Hypothalamus (tissue), 51 donors: ENCODE measurements around the gene KCTD10.

ENCODE experiments used
- DNase-seq, 51 donors: peaks; one replicate each; lab custom pipeline; 2025; lab: John Stamatoyannopoulos, UW

KCTD10 gene

GRCh38 chr12:109495012-109495411 is 17.9 kb upstream of the KCTD10 start:
- DNase-seq, result no peak

GRCh38 chr12:109494348-109494881 is 17.3 kb upstream of the KCTD10 start:
- no peak for DNase-seq

- no peak for DNase-seq
Observed at GRCh38 chr12:109493938-109494337, 16.8 kb upstream of the KCTD10 start.

- DNase-seq, result no peak
Observed at GRCh38 chr12:109493090-109493489, 16.0 kb upstream of the KCTD10 start.

GRCh38 chr12:109492371-109492770 is 15.3 kb upstream of the KCTD10 start:
- no peak for DNase-seq

- DNase-seq, result no peak
Observed at GRCh38 chr12:109491671-109492070, 14.6 kb upstream of the KCTD10 start.

- DNase-seq, result no peak
Observed at GRCh38 chr12:109489955-109490565, 13.0 kb upstream of the KCTD10 start.

GRCh38 chr12:109489016-109489954 is 12.2 kb upstream of the KCTD10 start:
- DNase-seq, result no peak

- DNase-seq, result no peak
Observed at GRCh38 chr12:109488051-109488665, 11.1 kb upstream of the KCTD10 start.

GRCh38 chr12:109487181-109488050 is 10.3 kb upstream of the KCTD10 start:
- DNase-seq, result no peak

- DNase-seq, result no peak
Observed at GRCh38 chr12:109485201-109485600, 8.1 kb upstream of the KCTD10 start.

GRCh38 chr12:109483346-109483745 is 6.2 kb upstream of the KCTD10 start:
- no peak for DNase-seq

- no peak for DNase-seq
Observed at GRCh38 chr12:109482894-109483293, 5.8 kb upstream of the KCTD10 start.

- no peak for DNase-seq
Observed at GRCh38 chr12:109482491-109482890, 5.4 kb upstream of the KCTD10 start.

GRCh38 chr12:109481863-109482262 is 4.8 kb upstream of the KCTD10 start:
- DNase-seq, result no peak

GRCh38 chr12:109480356-109480755 is 3.3 kb upstream of the KCTD10 start:
- DNase-seq, result no peak

GRCh38 chr12:109479761-109480160 is 2.7 kb upstream of the KCTD10 start:
- no peak for DNase-seq

- DNase-seq, result no peak
Observed at GRCh38 chr12:109477963-109478315, 839 bp upstream of the KCTD10 start.

- DNase-seq, result no peak
Observed at GRCh38 chr12:109476807-109477184, 304 bp downstream of the KCTD10 start.

- no peak for DNase-seq
Observed at GRCh38 chr12:109475993-109476806, 900 bp downstream of the KCTD10 start.
